HEK293 (cell line): ENCODE measurements around the gene GUCY2D.

Experiments used
- GLI2 ChIP-seq: fragments of 450-650 bp; formaldehyde crosslinking; IDR thresholded peaks from 2 replicates; pipeline ENCODE4; 2017; ENCODE audit warnings: missing biosample characterization, missing genetic modification characterization, low read depth, borderline replicate concordance
- HOXD13 ChIP-seq: sonication (generic); formaldehyde crosslinking; IDR thresholded peaks from 2 replicates; pipeline ENCODE4 v1.8.0; 2022; ENCODE audit warnings: missing genetic modification reagents, borderline replicate concordance
- IKZF3 ChIP-seq: fragments of 450-650 bp; IDR thresholded peaks from 2 replicates; pipeline ENCODE4 v1.5.0; 2018; ENCODE audit warnings: missing biosample characterization, mild to moderate bottlenecking, missing genetic modification characterization, moderate library complexity
- KLF9 ChIP-seq: fragments of 450-650 bp; formaldehyde crosslinking; IDR thresholded peaks from 2 replicates; pipeline ENCODE4 v1.5.1; 2016; ENCODE audit warnings: missing biosample characterization, missing genetic modification characterization, low read depth
- MYNN ChIP-seq: fragments of 450-650 bp; formaldehyde crosslinking; IDR thresholded peaks from 2 replicates; pipeline ENCODE4 v1.5.1; 2016; ENCODE audit warnings: missing biosample characterization, missing genetic modification characterization, borderline replicate concordance
- PRDM6 ChIP-seq: fragments of 450-650 bp; formaldehyde crosslinking; IDR thresholded peaks from 2 replicates; pipeline ENCODE4 v1.5.1; 2017; ENCODE audit warnings: missing biosample characterization, missing genetic modification characterization
- SCRT1 ChIP-seq: fragments of 450-650 bp; formaldehyde crosslinking; IDR thresholded peaks from 2 replicates; pipeline ENCODE4 v1.5.1; 2016; ENCODE audit warnings: missing biosample characterization, missing genetic modification characterization, borderline replicate concordance
- YY2 ChIP-seq: fragments of 450-650 bp; formaldehyde crosslinking; IDR thresholded peaks from 2 replicates; pipeline ENCODE4 v1.5.1; 2016; ENCODE audit warnings: missing biosample characterization, missing genetic modification characterization
- ZBTB48 ChIP-seq: fragments of 450-650 bp; formaldehyde crosslinking; IDR thresholded peaks from 2 replicates; pipeline ENCODE4 v1.5.1; 2016; ENCODE audit warnings: missing biosample characterization, missing genetic modification characterization
- ZEB2 ChIP-seq: fragments of 450-650 bp; formaldehyde crosslinking; IDR thresholded peaks from 2 replicates; pipeline ENCODE4 v1.5.1; 2016; ENCODE audit warnings: missing biosample characterization, missing genetic modification characterization
- ZFP41 ChIP-seq: fragments of 450-650 bp; formaldehyde crosslinking; IDR thresholded peaks from 2 replicates; pipeline ENCODE4 v1.5.1; 2016; ENCODE audit warnings: missing biosample characterization, missing genetic modification characterization, borderline replicate concordance
- ZIC2 ChIP-seq: fragments of 450-650 bp; formaldehyde crosslinking; IDR thresholded peaks from 2 replicates; pipeline ENCODE4 v1.5.1; 2016; ENCODE audit warnings: missing biosample characterization, missing genetic modification characterization
- ZNF10 ChIP-seq: fragments of 450-650 bp; formaldehyde crosslinking; IDR thresholded peaks from 2 replicates; pipeline ENCODE4 v1.5.1; 2017; ENCODE audit warnings: missing biosample characterization, missing genetic modification characterization
- ZNF121 ChIP-seq: fragments of 450-650 bp; formaldehyde crosslinking; IDR thresholded peaks from 2 replicates; pipeline ENCODE4 v1.5.1; 2016; ENCODE audit warnings: missing biosample characterization, missing genetic modification characterization
- ZNF133 ChIP-seq: fragments of 450-650 bp; formaldehyde crosslinking; IDR thresholded peaks from 2 replicates; pipeline ENCODE4 v1.5.1; 2016; ENCODE audit warnings: missing biosample characterization, missing genetic modification characterization
- ZNF155 ChIP-seq: fragments of 450-650 bp; formaldehyde crosslinking; IDR thresholded peaks from 2 replicates; pipeline ENCODE4 v1.5.1; 2016; ENCODE audit warnings: missing biosample characterization, missing genetic modification characterization
- ZNF169 ChIP-seq: fragments of 450-650 bp; formaldehyde crosslinking; IDR thresholded peaks from 2 replicates; pipeline ENCODE4 v1.5.1; 2016; ENCODE audit warnings: missing biosample characterization, missing genetic modification characterization
- ZNF19 ChIP-seq: fragments of 450-650 bp; formaldehyde crosslinking; IDR thresholded peaks from 2 replicates; pipeline ENCODE4; 2016; ENCODE audit warnings: missing biosample characterization, missing genetic modification characterization, low read depth
- ZNF23 ChIP-seq: fragments of 450-650 bp; formaldehyde crosslinking; IDR thresholded peaks from 2 replicates; pipeline ENCODE4 v1.5.1; 2016; ENCODE audit warnings: missing biosample characterization, missing genetic modification characterization, borderline replicate concordance
- ZNF26 ChIP-seq: fragments of 450-650 bp; formaldehyde crosslinking; IDR thresholded peaks from 2 replicates; pipeline ENCODE4 v1.5.1; 2016; ENCODE audit warnings: missing biosample characterization, missing genetic modification characterization
- ZNF292 ChIP-seq: fragments of 450-650 bp; formaldehyde crosslinking; IDR thresholded peaks from 2 replicates; pipeline ENCODE4 v1.5.1; 2016; ENCODE audit warnings: low read depth, missing biosample characterization, missing genetic modification characterization, borderline replicate concordance
- ZNF37A ChIP-seq: fragments of 450-650 bp; IDR thresholded peaks from 2 replicates; pipeline ENCODE4 v1.5.1; 2018; ENCODE audit warnings: missing biosample characterization, missing genetic modification characterization
- ZNF398 ChIP-seq: fragments of 450-650 bp; formaldehyde crosslinking; IDR thresholded peaks from 2 replicates; pipeline ENCODE4 v1.5.1; 2017; ENCODE audit warnings: missing biosample characterization, missing genetic modification characterization
- ZNF404 ChIP-seq: fragments of 450-650 bp; formaldehyde crosslinking; IDR thresholded peaks from 2 replicates; pipeline ENCODE4 v1.5.1; 2017; ENCODE audit warnings: missing biosample characterization, missing genetic modification characterization
- ZNF416 ChIP-seq: fragments of 450-650 bp; formaldehyde crosslinking; IDR thresholded peaks from 2 replicates; pipeline ENCODE4 v1.5.1; 2016; ENCODE audit warnings: missing biosample characterization, missing genetic modification characterization
- ZNF488 ChIP-seq: fragments of 450-650 bp; formaldehyde crosslinking; IDR thresholded peaks from 2 replicates; pipeline ENCODE4 v1.5.1; 2016; ENCODE audit warnings: missing biosample characterization, missing genetic modification characterization
- ZNF548 ChIP-seq: fragments of 450-650 bp; formaldehyde crosslinking; IDR thresholded peaks from 2 replicates; pipeline ENCODE4 v1.5.1; 2016; ENCODE audit warnings: missing biosample characterization, missing genetic modification characterization
- ZNF555 ChIP-seq: fragments of 450-650 bp; formaldehyde crosslinking; conservative IDR thresholded peaks from 2 replicates; pipeline ENCODE4 v1.5.1; 2017; ENCODE audit warnings: missing biosample characterization, mild to moderate bottlenecking, missing genetic modification characterization, inconsistent platforms
- ZNF585B ChIP-seq: fragments of 450-650 bp; formaldehyde crosslinking; IDR thresholded peaks from 2 replicates; pipeline ENCODE4 v1.5.1; 2016; ENCODE audit warnings: missing biosample characterization, missing genetic modification characterization
- ZNF596 ChIP-seq: fragments of 450-650 bp; IDR thresholded peaks from 2 replicates; pipeline ENCODE4 v1.5.0; 2018; ENCODE audit warnings: missing biosample characterization, mild to moderate bottlenecking, missing genetic modification characterization, moderate library complexity
- ZNF629 ChIP-seq: fragments of 450-650 bp; formaldehyde crosslinking; IDR thresholded peaks from 2 replicates; pipeline ENCODE4 v1.5.1; 2017; ENCODE audit warnings: missing biosample characterization, missing genetic modification characterization
- ZNF670 ChIP-seq: fragments of 450-650 bp; formaldehyde crosslinking; IDR thresholded peaks from 2 replicates; pipeline ENCODE4 v1.5.1; 2016; ENCODE audit warnings: missing biosample characterization, missing genetic modification characterization, low read depth
- ZNF692 ChIP-seq: fragments of 450-650 bp; formaldehyde crosslinking; IDR thresholded peaks from 2 replicates; pipeline ENCODE4 v1.5.1; 2016; ENCODE audit warnings: missing biosample characterization, missing genetic modification characterization
- ZNF830 ChIP-seq: fragments of 450-650 bp; IDR thresholded peaks from 2 replicates; pipeline ENCODE4 v1.5.0; 2018; ENCODE audit warnings: missing biosample characterization, missing genetic modification characterization, low read depth, mild to moderate bottlenecking, moderate library complexity
- ZSCAN30 ChIP-seq: fragments of 450-650 bp; IDR thresholded peaks from 2 replicates; pipeline ENCODE4 v1.5.1; 2018; ENCODE audit warnings: missing biosample characterization, mild to moderate bottlenecking, missing genetic modification characterization, moderate library complexity

GUCY2D gene

GRCh38 chr17:8062807-8063483, 60.5 kb downstream of the GUCY2D start (continued):
- TF ChIP-seq PRDM6 (tag by site-specific recombination): peak; percentile 64; the same call in 1 of the 2 replicates
- no peak for TF ChIP-seq ZFP41 (tag by site-specific recombination)
- TF ChIP-seq ZNF292 (tag by site-specific recombination): no peak
- TF ChIP-seq HOXD13 (CRISPR knock-in tag): no peak
- no peak for TF ChIP-seq ZEB2 (tag by site-specific recombination)
- TF ChIP-seq ZNF830 (tag by site-specific recombination): no peak
- no peak for TF ChIP-seq ZNF19 (tag by site-specific recombination)
- TF ChIP-seq ZNF404 (tag by site-specific recombination): no peak
- no peak for TF ChIP-seq ZIC2 (tag by site-specific recombination)
- no peak for TF ChIP-seq ZNF398 (tag by site-specific recombination)
- TF ChIP-seq ZNF596 (tag by site-specific recombination): no peak
- TF ChIP-seq ZNF10 (tag by site-specific recombination): no peak
- peak; percentile 83 for TF ChIP-seq IKZF3 (tag by site-specific recombination)
- TF ChIP-seq GLI2 (tag by site-specific recombination): no peak
- no peak for TF ChIP-seq ZNF585B (tag by site-specific recombination)
- TF ChIP-seq ZNF133 (tag by site-specific recombination): no peak
- no peak for TF ChIP-seq YY2
- TF ChIP-seq ZNF488 (tag by site-specific recombination): no peak
- no peak for TF ChIP-seq ZNF555
- no peak for TF ChIP-seq ZBTB48 (tag by site-specific recombination)
- no peak; the same call in 1 of the 2 replicates for TF ChIP-seq ZNF121
- no peak for TF ChIP-seq ZNF670 (tag by site-specific recombination)
- no peak for TF ChIP-seq KLF9
- no peak for TF ChIP-seq SCRT1 (tag by site-specific recombination)
- TF ChIP-seq ZNF692 (tag by site-specific recombination): no peak
- TF ChIP-seq ZSCAN30 (tag by site-specific recombination): no peak
- no peak for TF ChIP-seq ZNF548 (tag by site-specific recombination)
- no peak for TF ChIP-seq ZNF26 (tag by site-specific recombination)
- no peak for TF ChIP-seq ZNF37A (tag by site-specific recombination)
- no peak for TF ChIP-seq ZNF155 (tag by site-specific recombination)
- no peak for TF ChIP-seq ZNF169 (tag by site-specific recombination)
- no peak for TF ChIP-seq MYNN (tag by site-specific recombination)
- peak; percentile 66 for TF ChIP-seq ZNF629 (tag by site-specific recombination)
- TF ChIP-seq ZNF23 (tag by site-specific recombination): no peak
- no peak for TF ChIP-seq ZNF416 (tag by site-specific recombination)
